B cell (primary cell): Measurements from ENCODE around the gene PREP. TPM values are rescaled to one million over a fixed set of nuclear protein-coding genes. Genes with fewer than 3 reads are reported as not detected.

Experiments
- ATAC-seq: fragments of 200-7000 bp; cut with Tn5 transposase; one replicate; pipeline ENCODE4 v1.10.0; 2021; ENCODE audit warnings: low read depth, mild to moderate bottlenecking, moderate number of reproducible peaks, moderate library complexity
- CTCF ChIA-PET: fragments of 350-600 bp; sonication (Branson Sonifier 250); formaldehyde crosslinking; loops from one replicate; lab custom pipeline; 2021; ENCODE audit warnings: antibody characterized with exemption, inconsistent platforms; lab: Charles Lee
- POLR2A ChIA-PET: fragments of 350-600 bp; sonication (Branson Sonifier 250); formaldehyde crosslinking; loops from one replicate; lab custom pipeline; 2021; ENCODE audit warnings: antibody characterized with exemption; lab: Charles Lee
- DNase-seq: peaks from one replicate; pipeline ENCODE4 v3.0.0; 2013
- H2AFZ ChIP-seq: 2 replicates; pipeline ENCODE4 v1.6.1; 2012; ENCODE audit warnings: mild to moderate bottlenecking, low read depth, low read length; ENCODE audit not compliant: insufficient read depth, poor library complexity, severe bottlenecking
- H3K27ac ChIP-seq, 2 donors: 1 replicate in 1 of 2; 2 replicates in 1 of 2; pipeline ENCODE4 v1.5.1; 2012 to 2013; ENCODE audit warnings: low read length in 2 of 2, mild to moderate bottlenecking in 2 of 2, moderate library complexity in 1 of 2
- H3K27me3 ChIP-seq, 4 experiments: fragments of 200-600 bp in 1 of 4; sonication (generic) in 1 of 4; replicated peaks in 1 of 4; 1 replicate in 2 of 4; 2 replicates in 2 of 4; pipeline versions ENCODE4 v1.6.1 to v1.7.0; 2013 to 2016; ENCODE audit warnings: low read length in 3 of 4, mild to moderate bottlenecking in 2 of 4, mixed read lengths in 1 of 4, moderate library complexity in 1 of 4; ENCODE audit not compliant: insufficient read depth in 4 of 4, control insufficient read depth in 3 of 4; ENCODE audit errors: control extremely low read depth in 1 of 4
- H3K36me3 ChIP-seq, 2 experiments: replicated peaks in 1 of 2; 1 replicate in 1 of 2; 2 replicates in 1 of 2; pipeline versions ENCODE4 v1.6.1 to v1.7.1; 2013; ENCODE audit warnings: low read length in 1 of 2; ENCODE audit not compliant: insufficient read depth in 2 of 2, control insufficient read depth in 1 of 2; ENCODE audit errors: control extremely low read depth in 1 of 2, extremely low read depth in 1 of 2
- H3K4me1 ChIP-seq, 2 donors: fragments of 200-600 bp in 1 of 2; sonication (generic) in 1 of 2; 1 replicate in 1 of 2; 2 replicates in 1 of 2; pipeline versions ENCODE4 v1.5.1 to v1.6.1; 2013 to 2017; ENCODE audit warnings: low read length in 2 of 2; ENCODE audit not compliant: control insufficient read depth in 2 of 2, insufficient read depth in 2 of 2
- H3K4me2 ChIP-seq: replicated peaks from 2 replicates; pipeline ENCODE3; 2012; ENCODE audit warnings: mild to moderate bottlenecking, low read depth, low read length; ENCODE audit not compliant: poor library complexity, severe bottlenecking
- H3K4me3 ChIP-seq, 5 experiments: fragments of 200-600 bp in 1 of 5; sonication (generic) in 1 of 5; 1 replicate in 3 of 5; 2 replicates in 2 of 5; pipeline versions ENCODE4 v1.5.1 to v1.7.0; 2011 to 2016; ENCODE audit warnings: low read length in 4 of 5, mild to moderate bottlenecking in 4 of 5, low read depth in 2 of 5, control low read depth in 1 of 5, moderate library complexity in 1 of 5; ENCODE audit not compliant: insufficient read depth in 1 of 5; ENCODE audit errors: control extremely low read depth in 1 of 5, extremely low read depth in 1 of 5
- H3K79me2 ChIP-seq: fragments of 200-600 bp; sonication (generic); one replicate; pipeline ENCODE4 v1.6.0; 2016; ENCODE audit warnings: low read length; ENCODE audit not compliant: control insufficient read depth, insufficient read depth
- H3K9ac ChIP-seq: fragments of 200-600 bp; sonication (generic); 2 replicates; pipeline ENCODE4 v1.6.1; 2017; ENCODE audit warnings: mild to moderate bottlenecking, low read length, moderate library complexity
- H3K9me3 ChIP-seq, 3 donors: one replicate each; pipeline versions ENCODE4 v1.6.1 to v1.7.1; 2013; ENCODE audit warnings: low read length in 2 of 3; ENCODE audit not compliant: control insufficient read depth in 2 of 3, insufficient read depth in 1 of 3; ENCODE audit errors: control extremely low read depth in 1 of 3
- H4K20me1 ChIP-seq: 2 replicates; pipeline ENCODE4 v1.6.0; 2012; ENCODE audit warnings: mild to moderate bottlenecking, low read length; ENCODE audit not compliant: insufficient read depth, control insufficient read depth, poor library complexity, severe bottlenecking
- H3K27ac Mint-ChIP-seq: one replicate; pipeline ENCODE4 v1.8.0; 2021; ENCODE audit warnings: mixed read lengths
- H3K27me3 Mint-ChIP-seq: one replicate; pipeline ENCODE4 v1.8.0; 2021; ENCODE audit warnings: mixed read lengths
- H3K4me1 Mint-ChIP-seq: one replicate; pipeline ENCODE4 v1.8.0; 2021; ENCODE audit warnings: mixed read lengths
- H3K4me3 Mint-ChIP-seq: one replicate; pipeline ENCODE4 v1.8.0; 2021; ENCODE audit warnings: mixed read lengths
- H3K9me3 Mint-ChIP-seq: one replicate; pipeline ENCODE4 v1.8.0; 2022; ENCODE audit warnings: mixed read lengths; ENCODE audit not compliant: insufficient read depth
- CTCF ChIP-seq: fragments of 200-600 bp; IDR thresholded peaks from one replicate; pipeline ENCODE4 v1.8.0; 2022; ENCODE audit warnings: antibody characterized with exemption, mild to moderate bottlenecking
- EZH2 ChIP-seq: IDR thresholded peaks from 2 replicates; pipeline ENCODE4 v1.6.1; 2012; ENCODE audit warnings: borderline replicate concordance, low read depth, mild to moderate bottlenecking, moderate library complexity, low read length; ENCODE audit not compliant: insufficient read depth, poor library complexity, severe bottlenecking
- WGBS: methylation state at CpG from one replicate; pipeline ENCODE4 v1.1.5; 2013; ENCODE audit warnings: missing lambda C conversion rate; ENCODE audit not compliant: insufficient coverage; 5-methylcytosine and 5-hydroxymethylcytosine counted together
- intact Hi-C: fragments of 100-400 bp; cut with micrococcal nuclease; formaldehyde crosslinking; loops from one replicate; pipeline ENCODE4 v1.10.0; 2022
- polyA plus RNA-seq: library from polyadenylated mRNA; depleted of rRNA; stranded (reverse); fragments of >200 nt; gene quantifications from 2 replicates; pipeline ENCODE4 v1.2.3, GENCODE V29; 2012
- total RNA-seq, 2 donors: library from RNA; stranded (reverse); fragments of 120-200 nt in 1 of 2; gene quantifications; 1 replicate in 1 of 2; 2 replicates in 1 of 2; pipeline versions ENCODE4 v1.2.3 to v1.2.4, GENCODE V29; 2013 to 2022

The PREP gene
- total and polyA plus RNA-seq, 2 donors (not counting 1 experiment from before 2014, with no cell fraction given), result 12.2 to 27.0 TPM

GRCh38 chr6:105442369-105442768 is 39.5 kb upstream of the PREP start:
- Histone ChIP-seq H4K20me1 (no peaks in the 10 kb centered on the region), H2AFZ (no peak overlapping the region), H3K4me1 (no peaks in the 10 kb centered on the region), H3K27me3 (peaks cover 0 to under 1% (median 0%) of the 10 kb centered on the region in 4 experiments), H3K36me3 (no peaks in the 10 kb centered on the region), H3K4me2 (no peak overlapping the region), H3K27ac (no peak overlapping the region), H3K9ac (no peak overlapping the region), H3K9me3 (no peaks in the 10 kb centered on the region), H3K4me3 (no peak overlapping the region), H3K79me2 (no peaks in the 10 kb centered on the region)
- no peak overlapping the region for H3K27ac Mint-ChIP-seq
- WGBS, result no CpG with 5 or more reads among the region's 1 CpG
- H3K4me1 Mint-ChIP-seq, result no peaks in the 10 kb centered on the region
- no peaks in the 10 kb centered on the region for H3K9me3 Mint-ChIP-seq
- H3K4me3 Mint-ChIP-seq, result no peak overlapping the region
- ChIA-PET CTCF (interaction anchor here (0.7 to 1.0 kb wide), 2 partner anchors 11 to 128 kb away, joined by 3 read pairs; no protein-coding TSS in a partner anchor), POLR2A (no interaction called here)
- no peak for DNase-seq
- TF ChIP-seq EZH2 (no peak), CTCF (no peak)
- H3K27me3 Mint-ChIP-seq, result peaks cover 11% of the 10 kb centered on the region
- ATAC-seq, result no peak
- intact Hi-C loops, result no loop called here

GRCh38 chr6:105437236-105437635 is 34.4 kb upstream of the PREP start:
- no CpG with 5 or more reads among the region's 2 CpGs for WGBS
- ChIA-PET CTCF (no interaction called here), POLR2A (no interaction called here)
- DNase-seq (no peak), ATAC-seq (no peak)
- H3K79me2 ChIP-seq, result no peaks in the 10 kb centered on the region
- H3K9me3 ChIP-seq, result no peaks in the 10 kb centered on the region
- no peak overlapping the region for H3K27ac ChIP-seq
- H4K20me1 ChIP-seq, result no peaks in the 10 kb centered on the region
- H3K27me3 ChIP-seq, result peaks cover 0 to 9% (median 0%) of the 10 kb centered on the region in 4 experiments
- no peak overlapping the region for H3K4me2 ChIP-seq
- no peak overlapping the region for H2AFZ ChIP-seq
- intact Hi-C loops, result no loop called here
- Mint-ChIP-seq H3K27ac (no peak overlapping the region), H3K27me3 (peaks cover 15% of the 10 kb centered on the region), H3K4me3 (no peak overlapping the region), H3K4me1 (no peaks in the 10 kb centered on the region), H3K9me3 (no peaks in the 10 kb centered on the region)
- no peaks in the 10 kb centered on the region for H3K4me1 ChIP-seq
- H3K9ac ChIP-seq, result no peak overlapping the region
- H3K4me3 ChIP-seq, result no peak overlapping the region
- H3K36me3 ChIP-seq, result no peaks in the 10 kb centered on the region
- TF ChIP-seq CTCF (no peak), EZH2 (no peak)
